GM08714 (cell line): ENCODE results near the gene SH3RF2.
"Not testable (repeated sequence)": the region's sequence is repeated elsewhere in the genome, so short reads cannot be mapped to it uniquely, and the experiment has no call there.

Experiments
- H3K4me3 ChIP-seq: fragments of 200-500 bp; sonication (Bioruptor generic); 2 replicates; pipeline ENCODE4 v1.5.1; 2014; ENCODE audit warnings: mild to moderate bottlenecking, low read length, inconsistent platforms
- ZNF274 ChIP-seq: IDR thresholded peaks from 2 replicates; pipeline ENCODE4 v1.6.1; 2012; ENCODE audit warnings: mild to moderate bottlenecking, low read depth, low read length

Gene SH3RF2

DNA sequence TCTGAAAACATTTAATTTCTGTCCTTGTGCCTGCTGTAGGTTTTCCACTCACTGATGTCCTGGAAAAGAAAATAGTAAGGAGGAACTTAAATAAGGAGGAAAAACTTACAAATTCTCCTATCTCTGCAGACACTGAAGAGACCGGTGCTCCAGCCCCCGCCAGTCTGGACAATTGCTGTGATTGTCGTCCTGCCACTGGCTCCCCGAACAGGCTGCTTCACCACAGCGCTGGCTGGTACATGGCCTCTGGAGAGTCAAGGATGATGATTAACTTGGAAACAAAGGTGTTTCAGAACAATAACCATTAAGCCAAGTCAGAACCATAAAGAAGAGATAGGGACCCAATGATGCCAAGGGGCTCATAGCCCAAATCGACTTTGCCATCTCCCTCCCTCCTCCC, 161.7 kb downstream of the SH3RF2 start:
- H3K4me3 ChIP-seq = no peak overlapping the region
- TF ChIP-seq ZNF274 = no peak

DNA sequence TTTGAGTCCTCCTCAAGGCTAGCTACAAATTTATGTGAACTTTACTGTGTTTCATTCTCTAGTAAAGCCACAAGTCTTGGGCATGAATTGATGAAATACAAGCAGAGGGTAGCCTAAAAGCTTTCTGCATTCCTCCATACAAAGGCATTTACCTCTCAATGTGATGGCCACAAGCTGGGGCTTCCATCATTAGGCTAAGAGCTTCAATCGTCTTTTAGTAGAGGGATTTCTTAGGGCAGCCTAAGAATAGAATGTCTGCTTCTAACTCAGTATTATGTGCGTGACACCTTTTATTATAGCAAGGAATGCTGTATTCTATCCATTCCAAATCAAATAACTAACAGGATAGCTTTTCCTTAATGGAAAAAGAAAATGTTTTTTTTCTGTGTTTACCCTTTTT, 165.3 kb downstream of the SH3RF2 start:
- no peak overlapping the region for H3K4me3 ChIP-seq
- TF ChIP-seq ZNF274 = no peak

DNA sequence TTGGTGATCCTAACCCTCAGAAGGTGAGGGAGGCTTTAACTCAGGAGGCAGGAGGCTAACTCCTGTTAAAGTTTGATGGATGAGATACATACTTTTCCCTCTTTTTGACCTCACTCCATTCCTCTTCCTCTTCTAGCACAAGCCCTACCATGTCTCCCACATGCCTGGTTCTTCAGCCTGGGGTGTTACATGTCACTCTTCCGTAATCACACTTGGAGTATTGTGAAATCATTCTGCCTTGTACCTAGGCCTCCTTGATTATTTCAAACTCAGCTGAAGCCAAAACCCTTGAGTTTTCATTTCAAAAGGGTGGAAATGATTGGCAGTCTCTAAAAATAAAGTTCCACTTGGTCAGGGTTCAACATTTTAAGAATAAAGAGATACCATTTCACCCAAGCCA, 167.2 kb downstream of the SH3RF2 start:
- no peak overlapping the region for H3K4me3 ChIP-seq
- TF ChIP-seq ZNF274 = no peak

DNA sequence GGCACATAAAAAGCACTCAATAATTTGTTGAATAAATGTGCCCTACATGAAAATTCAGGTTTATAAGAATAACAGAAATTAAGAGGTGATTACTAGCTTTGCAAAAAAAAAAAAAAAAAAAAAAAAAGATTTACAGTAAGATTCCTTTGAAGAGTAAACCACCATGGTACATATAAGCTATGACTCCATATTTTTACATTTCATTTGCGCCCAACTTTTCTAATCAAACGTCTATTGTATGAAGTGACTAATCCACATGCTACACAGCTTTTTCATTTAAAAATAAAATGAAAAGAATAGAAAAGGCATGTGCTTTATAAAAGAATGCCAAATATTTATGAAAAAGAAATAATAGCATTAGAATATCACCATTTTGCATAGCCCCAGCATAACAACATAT, 169.1 kb downstream of the SH3RF2 start, which contains the start of gene PLAC8L1:
TSS of gene PLAC8L1 (minus strand) at position 101 of the 400 bp plus-strand sequence. CDS start 1,266 bp downstream, outside the sequence.
- no peak within 1 kb of the TSS for H3K4me3 ChIP-seq
- no peak for TF ChIP-seq ZNF274

DNA sequence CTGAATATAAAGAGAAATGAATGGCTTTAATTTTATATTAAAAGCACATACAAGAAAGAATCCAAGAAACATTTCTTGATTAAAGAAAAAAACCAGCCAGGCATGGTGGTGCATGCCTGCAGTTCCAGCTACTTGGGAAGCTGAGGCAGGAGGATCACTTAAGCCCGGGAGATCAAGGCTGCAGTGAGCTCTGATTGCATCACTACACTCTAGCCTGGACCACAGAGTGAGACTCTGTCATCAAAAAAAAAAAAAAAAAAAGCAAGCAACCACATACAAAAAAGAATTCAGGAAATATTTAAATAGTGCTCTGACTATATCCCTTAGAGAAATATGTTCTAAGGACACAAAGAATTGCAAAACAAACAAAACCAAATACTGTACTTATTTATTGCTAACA, 171.5 kb downstream of the SH3RF2 start:
- no peak for TF ChIP-seq ZNF274
- no peak overlapping the region for H3K4me3 ChIP-seq

DNA sequence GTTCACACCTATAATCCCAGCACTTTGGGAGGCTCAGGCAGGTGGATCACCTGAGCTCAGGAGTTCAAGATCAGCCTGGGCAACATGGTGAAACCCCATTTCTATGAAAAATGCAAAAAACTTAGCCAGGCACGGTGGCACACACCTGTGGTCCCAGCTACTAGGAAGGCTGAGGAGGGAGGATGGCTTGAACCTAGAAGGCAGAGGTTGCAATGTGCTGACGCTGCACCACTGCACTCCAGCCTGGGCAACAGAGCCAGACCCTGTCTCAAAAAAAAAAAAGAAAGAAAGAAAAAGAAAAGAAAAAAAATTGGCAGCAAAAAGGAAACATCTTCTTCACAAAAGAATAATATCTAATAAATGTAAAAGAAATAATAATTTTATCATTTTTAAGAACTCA, 172.5 kb downstream of the SH3RF2 start:
- H3K4me3 ChIP-seq = not testable (repeated sequence)

DNA sequence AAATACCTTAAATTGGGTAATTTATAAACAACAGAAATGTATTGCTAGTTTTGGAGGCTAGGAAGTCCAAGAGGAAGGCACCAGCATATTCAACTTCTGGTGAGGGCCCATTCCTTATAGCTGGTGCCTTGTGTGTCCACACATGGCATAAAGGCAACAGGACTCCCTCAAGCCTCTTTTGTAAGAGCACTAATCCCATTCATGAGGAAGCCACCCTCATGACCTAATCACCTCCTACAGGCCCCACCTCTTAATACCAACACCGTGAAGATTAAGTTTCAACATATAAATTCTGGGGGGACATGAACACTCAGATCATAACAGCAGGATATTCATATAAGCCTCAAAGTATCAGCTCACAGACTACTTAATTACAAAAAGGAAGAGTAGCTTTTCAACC, 173.0 kb downstream of the SH3RF2 start:
- TF ChIP-seq ZNF274 = no peak
- no peak overlapping the region for H3K4me3 ChIP-seq

DNA sequence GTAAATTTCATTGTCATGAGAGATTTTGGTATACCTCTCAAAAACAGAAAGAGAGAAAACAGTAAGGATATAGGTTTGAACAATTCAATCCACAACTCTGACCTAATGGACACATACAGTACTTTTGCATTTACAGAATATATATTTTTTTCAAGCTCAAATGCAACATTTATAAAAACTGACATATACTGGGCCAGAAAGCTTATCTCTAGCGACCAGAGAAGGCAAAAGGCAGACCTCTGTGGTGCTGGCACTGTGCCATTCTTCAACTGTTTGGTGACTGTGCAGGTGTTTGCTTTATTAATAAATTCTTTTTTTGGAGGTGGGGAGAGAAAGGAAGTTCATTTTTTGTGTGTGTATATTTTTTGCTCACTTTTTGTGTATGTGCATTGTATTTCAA, 175.0 kb downstream of the SH3RF2 start:
- no peak overlapping the region for H3K4me3 ChIP-seq
- TF ChIP-seq ZNF274 = no peak

DNA sequence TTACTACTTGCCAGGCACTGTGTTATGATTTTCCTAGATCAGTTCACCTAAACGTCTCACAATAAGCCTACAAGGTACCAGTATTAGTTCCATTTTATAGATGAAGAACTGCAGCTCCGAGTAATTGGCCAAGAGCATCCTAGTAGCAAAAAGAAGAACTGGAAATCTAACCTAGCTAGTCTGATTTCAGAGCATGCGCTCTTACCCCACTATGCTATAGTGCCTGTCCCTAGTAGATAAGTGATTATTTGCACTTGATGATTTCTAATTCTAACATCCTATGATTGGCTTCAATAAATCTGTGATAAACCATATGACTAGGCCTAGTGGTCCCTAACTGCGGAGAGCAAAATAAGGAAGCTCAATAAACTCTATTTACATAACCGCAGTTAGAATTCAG, 176.1 kb downstream of the SH3RF2 start:
- no peak overlapping the region for H3K4me3 ChIP-seq
- no peak for TF ChIP-seq ZNF274
